HEK293 (cell line): ENCODE measurements around the gene BTBD9.

Experiments
- CTCF ChIP-seq: fragments of 450-650 bp; formaldehyde crosslinking; IDR thresholded peaks from 2 replicates; pipeline ENCODE4 v1.5.1; 2016; ENCODE audit warnings: missing biosample characterization, missing genetic modification characterization
- GLI4 ChIP-seq: fragments of 450-650 bp; formaldehyde crosslinking; IDR thresholded peaks from 2 replicates; pipeline ENCODE4 v1.5.1; 2016; ENCODE audit warnings: missing biosample characterization, missing genetic modification characterization
- REST ChIP-seq: fragments of 450-650 bp; formaldehyde crosslinking; IDR thresholded peaks from 2 replicates; pipeline ENCODE4 v1.5.1; 2016; ENCODE audit warnings: missing biosample characterization, missing genetic modification characterization
- ZBTB17 ChIP-seq: fragments of 450-650 bp; formaldehyde crosslinking; IDR thresholded peaks from 2 replicates; pipeline ENCODE4 v1.5.1; 2016; ENCODE audit warnings: missing biosample characterization, missing genetic modification characterization
- ZBTB49 ChIP-seq: fragments of 450-650 bp; formaldehyde crosslinking; IDR thresholded peaks from 2 replicates; pipeline ENCODE4 v1.5.1; 2016; ENCODE audit warnings: missing biosample characterization, missing genetic modification characterization, low read depth
- ZFP69B ChIP-seq: fragments of 450-650 bp; formaldehyde crosslinking; IDR thresholded peaks from 2 replicates; pipeline ENCODE4 v1.5.1; 2016; ENCODE audit warnings: missing biosample characterization, missing genetic modification characterization
- ZNF114 ChIP-seq: fragments of 450-650 bp; formaldehyde crosslinking; IDR thresholded peaks from 2 replicates; pipeline ENCODE4 v1.5.0; 2017; ENCODE audit warnings: missing biosample characterization, missing genetic modification characterization
- ZNF510 ChIP-seq: fragments of 450-650 bp; formaldehyde crosslinking; IDR thresholded peaks from 2 replicates; pipeline ENCODE4 v1.5.1; 2018; ENCODE audit warnings: mild to moderate bottlenecking, missing genetic modification characterization, missing biosample characterization; ENCODE audit not compliant: insufficient replicate concordance
- ZNF518A ChIP-seq: fragments of 450-650 bp; formaldehyde crosslinking; conservative IDR thresholded peaks from 2 replicates; pipeline ENCODE4 v1.5.1; 2016; ENCODE audit warnings: low read depth, missing biosample characterization, missing genetic modification characterization
- ZNF530 ChIP-seq: fragments of 450-650 bp; formaldehyde crosslinking; IDR thresholded peaks from 2 replicates; pipeline ENCODE4 v1.5.1; 2016; ENCODE audit warnings: low read depth, missing biosample characterization, missing genetic modification characterization
- ZNF560 ChIP-seq: fragments of 450-650 bp; formaldehyde crosslinking; IDR thresholded peaks from 2 replicates; pipeline ENCODE4 v1.5.1; 2017; ENCODE audit warnings: missing biosample characterization, missing genetic modification characterization, borderline replicate concordance
- ZNF624 ChIP-seq: fragments of 450-650 bp; formaldehyde crosslinking; IDR thresholded peaks from 2 replicates; pipeline ENCODE4 v1.5.1; 2017; ENCODE audit warnings: missing biosample characterization, missing genetic modification characterization
- ZNF660 ChIP-seq: fragments of 450-650 bp; IDR thresholded peaks from 2 replicates; pipeline ENCODE4 v1.5.1; 2018; ENCODE audit warnings: missing biosample characterization, mild to moderate bottlenecking, missing genetic modification characterization
- ZNF830 ChIP-seq: fragments of 450-650 bp; IDR thresholded peaks from 2 replicates; pipeline ENCODE4 v1.5.0; 2018; ENCODE audit warnings: missing biosample characterization, missing genetic modification characterization, low read depth, mild to moderate bottlenecking, moderate library complexity

- TF ChIP-seq CTCF (tag by site-specific recombination) (no peak), ZNF530 (no peak), ZBTB17 (tag by site-specific recombination) (no peak), ZNF510 (tag by site-specific recombination) (no peak), ZFP69B (no peak), ZNF114 (tag by site-specific recombination) (no peak), GLI4 (tag by site-specific recombination) (no peak), ZNF830 (tag by site-specific recombination) (no peak), REST (tag by site-specific recombination) (no peak), ZBTB49 (tag by site-specific recombination) (no peak), ZNF624 (tag by site-specific recombination) (no peak), ZNF518A (no peak), ZNF660 (no peak), ZNF560 (tag by site-specific recombination) (no peak)
Measured at GRCh38 chr6:38459291-38459690, 180.4 kb downstream of the BTBD9 start.
